Panc1 (cell line): ENCODE data around the gene MTO1. TPM values are rescaled to one million over a fixed set of nuclear protein-coding genes. Genes with fewer than 3 reads are reported as not detected.

Experiments
- ATAC-seq: fragments of 200-7000 bp; cut with Tn5 transposase; 2 replicates; pipeline ENCODE4 v1.9.1; 2020; ENCODE audit warnings: mild to moderate bottlenecking, moderate library complexity
- BruUV-seq: library from RNA; stranded (reverse); fragments of 400-500 nt; replicated peaks from 2 replicates; lab custom pipeline; 2021; lab: Mats Ljungman, UMichigan
- CTCF ChIA-PET: fragments of 300-600 bp; sonication (Branson Sonifier 250); formaldehyde crosslinking; loops from one replicate; lab custom pipeline; 2022; ENCODE audit warnings: antibody characterized with exemption; lab: Charles Lee
- POLR2A ChIA-PET: fragments of 300-600 bp; sonication (Branson Sonifier 250); formaldehyde crosslinking; loops from one replicate; lab custom pipeline; 2022; ENCODE audit warnings: antibody characterized with exemption; lab: Charles Lee
- DNase-seq: peaks from one replicate; pipeline ENCODE4 v3.0.0-alpha.2; 2010; ENCODE audit warnings: low read depth, low spot score
- H3K27ac ChIP-seq: 2 replicates; pipeline ENCODE4 v1.5.1; 2011; ENCODE audit warnings: mild to moderate bottlenecking, low read length, inconsistent platforms
- H3K27me3 ChIP-seq: fragments of 200-500 bp; sonication (Bioruptor generic); 2 replicates; pipeline ENCODE4 v1.6.0; 2014; ENCODE audit warnings: low read length, inconsistent platforms; ENCODE audit not compliant: control insufficient read depth, insufficient read depth
- H3K36me3 ChIP-seq: fragments of 200-500 bp; sonication (Bioruptor generic); 2 replicates; pipeline ENCODE4 v1.5.1; 2014; ENCODE audit warnings: inconsistent platforms, mild to moderate bottlenecking, low read length, moderate library complexity; ENCODE audit not compliant: control insufficient read depth, insufficient read depth
- H3K4me1 ChIP-seq: 2 replicates; pipeline ENCODE4 v1.5.1; 2011; ENCODE audit warnings: inconsistent platforms, mild to moderate bottlenecking, low read length, moderate library complexity; ENCODE audit not compliant: control insufficient read depth, insufficient read depth
- H3K4me3 ChIP-seq, 2 experiments: 2 replicates each; pipeline ENCODE4 v1.5.1; 2011 to 2012; ENCODE audit warnings: low read depth in 2 of 2, low read length in 2 of 2, mild to moderate bottlenecking in 2 of 2, inconsistent platforms in 1 of 2, moderate library complexity in 1 of 2
- H3K9me3 ChIP-seq: fragments of 200-500 bp; sonication (Bioruptor generic); 2 replicates; pipeline ENCODE4 v1.5.1; 2014; ENCODE audit warnings: low read depth, mild to moderate bottlenecking, inconsistent platforms, low read length, moderate library complexity; ENCODE audit not compliant: control insufficient read depth, insufficient read depth
- CTCF ChIP-seq: fragments of 450-650 bp; IDR thresholded peaks from 2 replicates; pipeline ENCODE4 v1.5.1; 2017; ENCODE audit warnings: mild to moderate bottlenecking
- POLR2AphosphoS5 ChIP-seq: IDR thresholded peaks from 2 replicates; pipeline ENCODE4 v1.6.1; 2012; ENCODE audit warnings: mild to moderate bottlenecking, low read depth, low read length, moderate library complexity
- REST ChIP-seq, 2 experiments: IDR thresholded peaks; 2 replicates each; pipeline ENCODE4 v1.6.1; 2011 to 2012; ENCODE audit warnings: low read depth in 2 of 2, control low read depth in 1 of 2, low read length in 1 of 2, mild to moderate bottlenecking in 1 of 2, moderate library complexity in 1 of 2; ENCODE audit not compliant: insufficient read depth in 1 of 2
- SIN3A ChIP-seq: IDR thresholded peaks from 2 replicates; pipeline ENCODE4 v1.6.1; 2012; ENCODE audit warnings: low read depth, mild to moderate bottlenecking, low read length, moderate library complexity, borderline replicate concordance; ENCODE audit not compliant: insufficient read depth
- TCF7L2 ChIP-seq: IDR thresholded peaks from 2 replicates; pipeline ENCODE4 v1.6.1; 2011; ENCODE audit warnings: mild to moderate bottlenecking, low read depth, low read length, inconsistent platforms
- in situ Hi-C: cut with HindIII; loops from 2 replicates; pipeline ENCODE4 v1.10.0; 2016; ENCODE audit warnings: low sequenced_read_pairs, low pct_unique_long_range_greater_than_20kb
- intact Hi-C: fragments of 100-400 bp; cut with micrococcal nuclease; formaldehyde crosslinking; loops from one replicate; pipeline ENCODE4 v1.10.0; 2022; ENCODE audit not compliant: unreplicated experiment
- total RNA-seq: library from RNA; stranded (reverse); gene quantifications from one replicate; pipeline ENCODE4 v1.2.1, GENCODE V29; 2021; ENCODE audit not compliant: unreplicated experiment

Gene MTO1
- total RNA-seq, 1 experiment from 2014 or later = 57.9 TPM

GRCh38 chr6:73484438-73484837, 22.9 kb downstream of the MTO1 start:
- CTCF ChIA-PET = no interaction called here
- no peak for ATAC-seq
- Histone ChIP-seq H3K4me3 (no peak overlapping the region), H3K27ac (no peak overlapping the region), H3K36me3 (peaks cover 21% of the 10 kb centered on the region), H3K9me3 (no peaks in the 10 kb centered on the region), H3K27me3 (no peaks in the 10 kb centered on the region), H3K4me1 (no peaks in the 10 kb centered on the region)
- POLR2A ChIA-PET = interaction anchor here (0.7 kb wide), 1 partner anchor 23 kb away, joined by 8 read pairs; the partner anchor contains the start of gene MTO1
- TF ChIP-seq SIN3A (no peak), REST (IDR thresholded peaks at IDR 0.05; ENCODE audit: insufficient read depth in 1 of 2, low read depth in 2 of 2, low read length in 1 of 2) (no peak), POLR2AphosphoS5 (no peak), CTCF (no peak), TCF7L2 (no peak)
- BruUV-seq = no TSS peak
- DNase-seq = no peak
- intact Hi-C loops = no loop called here
- in situ Hi-C loops = loop anchor here (25.0 kb wide), 1 partner anchor 128 kb away; no protein-coding TSS in a partner anchor

- intact Hi-C loops (no loop called here), in situ Hi-C loops (loop anchor here (25.0 kb wide), 1 partner anchor 125 kb away; no protein-coding TSS in a partner anchor)
- ChIA-PET POLR2A (no interaction called here), CTCF (interaction anchor here (0.6 kb wide), 1 partner anchor 26 kb away, joined by 3 read pairs; the partner anchor contains the start of gene MTO1)
- no peak for ATAC-seq
- no peaks in the 10 kb centered on the region for H3K27me3 ChIP-seq
- DNase-seq = no peak
- no peaks in the 10 kb centered on the region for H3K4me1 ChIP-seq
- no peak overlapping the region for H3K4me3 ChIP-seq
- peaks cover 16% of the 10 kb centered on the region for H3K36me3 ChIP-seq
- BruUV-seq = no TSS peak
- no peak overlapping the region for H3K27ac ChIP-seq
- TF ChIP-seq POLR2AphosphoS5 = no peak
- TF ChIP-seq SIN3A = no peak
- no peaks in the 10 kb centered on the region for H3K9me3 ChIP-seq
These were observed 25.9 kb downstream of the MTO1 start for GRCh38 chr6:73487473-73487872.

- in situ Hi-C loops = loop anchor here (25.0 kb wide), 1 partner anchor 121 kb away; no protein-coding TSS in a partner anchor
- intact Hi-C loops = no loop called here
- no peak for TF ChIP-seq POLR2AphosphoS5
- no peak for TF ChIP-seq CTCF
- no peak for TF ChIP-seq REST (IDR thresholded peaks at IDR 0.05; ENCODE audit: insufficient read depth in 1 of 2, low read depth in 2 of 2, low read length in 1 of 2)
- TF ChIP-seq TCF7L2 = no peak
- TF ChIP-seq SIN3A = no peak
- Histone ChIP-seq H3K36me3 (peaks cover 17% of the 10 kb centered on the region), H3K9me3 (no peaks in the 10 kb centered on the region), H3K27ac (no peak overlapping the region), H3K27me3 (no peaks in the 10 kb centered on the region), H3K4me1 (no peaks in the 10 kb centered on the region), H3K4me3 (no peak overlapping the region)
- CTCF ChIA-PET = no interaction called here
- BruUV-seq = TSS peak; percentile 47
- POLR2A ChIA-PET = interaction anchor here (0.6 to 0.7 kb wide), 2 partner anchors 91 to 212 kb away, joined by 6 to 9 read pairs; no protein-coding TSS in a partner anchor
- ATAC-seq (no peak), DNase-seq (no peak)
These were observed 29.8 kb downstream of the MTO1 start for GRCh38 chr6:73491377-73491776.
